ENCODE results near the gene SPO11. TPM values are rescaled to one million over a fixed set of nuclear protein-coding genes. Genes with fewer than 3 reads are reported as not detected.

The SPO11 gene
- total and polyA plus RNA-seq, 2 donors (not counting 1 experiment from before 2014, with no cell fraction given): not detected

- H2AFZ ChIP-seq (ENCODE audit: insufficient read depth, low read depth, low read length, poor library complexity, severe bottlenecking): no peak overlapping the region
- no peak overlapping the region for H3K27ac ChIP-seq (ENCODE audit: low read length in 2 of 2)
- ATAC-seq (ENCODE audit: low read depth) (no peak), DNase-seq (no peak)
- no peak overlapping the region for H3K4me2 ChIP-seq (replicated peaks; ENCODE audit: low read depth, low read length, poor library complexity, severe bottlenecking)
- ChIA-PET CTCF (no interaction called here), POLR2A (no interaction called here)
- intact Hi-C loops (cut with micrococcal nuclease): no loop called here
- H3K9ac ChIP-seq (ENCODE audit: low read length): no peak overlapping the region
- Mint-ChIP-seq H3K27me3 (peaks cover 13% of the 10 kb centered on the region), H3K4me3 (no peak overlapping the region), H3K9me3 (ENCODE audit: insufficient read depth) (no peaks in the 10 kb centered on the region), H3K4me1 (no peaks in the 10 kb centered on the region), H3K27ac (no peak overlapping the region)
- H3K4me3 ChIP-seq (ENCODE audit: control extremely low read depth in 1 of 5, extremely low read depth in 1 of 5, insufficient read depth in 1 of 5, low read depth in 2 of 5, low read length in 4 of 5): no peak overlapping the region
- H3K4me1 ChIP-seq (ENCODE audit: control insufficient read depth in 2 of 2, insufficient read depth in 2 of 2, low read length in 2 of 2): no peaks in the 10 kb centered on the region
- peaks cover 0 to 7% (median 0%) of the 10 kb centered on the region in 3 donors for H3K9me3 ChIP-seq (ENCODE audit: control extremely low read depth in 1 of 3, control insufficient read depth in 2 of 3, insufficient read depth in 1 of 3, low read length in 2 of 3)
- no peaks in the 10 kb centered on the region for H3K79me2 ChIP-seq (ENCODE audit: control insufficient read depth, insufficient read depth, low read length)
- no peaks in the 10 kb centered on the region for H3K36me3 ChIP-seq (replicated peaks in 1 of 2; ENCODE audit: control extremely low read depth in 1 of 2, control insufficient read depth in 1 of 2, extremely low read depth in 1 of 2, insufficient read depth in 2 of 2, low read length in 1 of 2)
- no CpG with 5 or more reads among the region's 4 CpGs for WGBS (ENCODE audit: insufficient coverage)
- H3K27me3 ChIP-seq (replicated peaks in 1 of 4; ENCODE audit: control extremely low read depth in 1 of 4, control insufficient read depth in 3 of 4, insufficient read depth in 4 of 4, low read length in 3 of 4): peaks cover 0 to 5% (median 0%) of the 10 kb centered on the region in 4 experiments
- TF ChIP-seq CTCF (IDR thresholded peaks at IDR 0.05): no peak
- no peak for TF ChIP-seq EZH2 (IDR thresholded peaks at IDR 0.05; ENCODE audit: borderline replicate concordance, insufficient read depth, low read depth, low read length, poor library complexity, severe bottlenecking)
- H4K20me1 ChIP-seq (ENCODE audit: control insufficient read depth, insufficient read depth, low read length, poor library complexity, severe bottlenecking): no peaks in the 10 kb centered on the region
Observed at GRCh38 chr20:57298457-57298856, 31.1 kb upstream of the SPO11 start.

GRCh38 chr20:57301026-57301425, 28.6 kb upstream of the SPO11 start:
- Histone ChIP-seq H3K4me1 (ENCODE audit: control insufficient read depth in 2 of 2, insufficient read depth in 2 of 2, low read length in 2 of 2) (no peaks in the 10 kb centered on the region), H3K36me3 (replicated peaks in 1 of 2; ENCODE audit: control extremely low read depth in 1 of 2, control insufficient read depth in 1 of 2, extremely low read depth in 1 of 2, insufficient read depth in 2 of 2, low read length in 1 of 2) (no peaks in the 10 kb centered on the region), H3K79me2 (ENCODE audit: control insufficient read depth, insufficient read depth, low read length) (no peaks in the 10 kb centered on the region), H2AFZ (ENCODE audit: insufficient read depth, low read depth, low read length, poor library complexity, severe bottlenecking) (no peak overlapping the region), H3K9me3 (ENCODE audit: control extremely low read depth in 1 of 3, control insufficient read depth in 2 of 3, insufficient read depth in 1 of 3, low read length in 2 of 3) (peaks cover 0 to 10% (median 0%) of the 10 kb centered on the region in 3 donors), H4K20me1 (ENCODE audit: control insufficient read depth, insufficient read depth, low read length, poor library complexity, severe bottlenecking) (no peaks in the 10 kb centered on the region), H3K4me3 (ENCODE audit: control extremely low read depth in 1 of 5, extremely low read depth in 1 of 5, insufficient read depth in 1 of 5, low read depth in 2 of 5, low read length in 4 of 5) (no peak overlapping the region), H3K27me3 (replicated peaks in 1 of 4; ENCODE audit: control extremely low read depth in 1 of 4, control insufficient read depth in 3 of 4, insufficient read depth in 4 of 4, low read length in 3 of 4) (peaks cover 0 to 3% (median 0%) of the 10 kb centered on the region in 4 experiments), H3K9ac (ENCODE audit: low read length) (no peak overlapping the region), H3K27ac (ENCODE audit: low read length in 2 of 2) (no peak overlapping the region), H3K4me2 (replicated peaks; ENCODE audit: low read depth, low read length, poor library complexity, severe bottlenecking) (no peak overlapping the region)
- no peak overlapping the region for H3K27ac Mint-ChIP-seq
- H3K9me3 Mint-ChIP-seq (ENCODE audit: insufficient read depth): no peaks in the 10 kb centered on the region
- H3K27me3 Mint-ChIP-seq: peaks cover 11% of the 10 kb centered on the region
- ATAC-seq (ENCODE audit: low read depth) (no peak), DNase-seq (no peak)
- no peak overlapping the region for H3K4me3 Mint-ChIP-seq
- intact Hi-C loops (cut with micrococcal nuclease): no loop called here
- CTCF ChIA-PET: no interaction called here
- POLR2A ChIA-PET: no interaction called here
- TF ChIP-seq CTCF (IDR thresholded peaks at IDR 0.05): no peak
- WGBS (ENCODE audit: insufficient coverage): 64% methylated on average over 14 of the region's 14 CpGs
- H3K4me1 Mint-ChIP-seq: no peaks in the 10 kb centered on the region
